IMR-90 (cell line): ENCODE data around the gene RASSF5. TPM values are rescaled to one million over a fixed set of nuclear protein-coding genes. Genes with fewer than 3 reads are reported as not detected.

Experiments
- microRNA-seq, 2 experiments: library from miRNA; stranded (forward) in 1 of 2; unstranded in 1 of 2; fragments of 10-50 nt in 1 of 2; fragments of <30 nt in 1 of 2; gene quantifications in 1 of 2; microRNA quantifications in 1 of 2; one replicate each; pipeline versions ENCODE3 to v1.1.0; 2013 to 2020; ENCODE audit not compliant: insufficient read depth in 1 of 2, insufficient read length in 1 of 2, unreplicated experiment in 1 of 2
- polyA plus RNA-seq, 3 experiments: library from polyadenylated mRNA; depleted of rRNA; stranded (reverse); fragments of >200 nt; gene quantifications; 2 replicates each; pipeline ENCODE4 v1.2.3, GENCODE V29; 2012; ENCODE audit warnings: low replicate concordance in 1 of 3
- small RNA-seq, 5 experiments: library from RNA; depleted of rRNA; stranded (forward); fragments of <200 nt; gene quantifications; one replicate each; pipeline ENCODE3, GENCODE V24; 2012
- total RNA-seq: library from RNA; depleted of rRNA; stranded (reverse); fragments of >200 nt; gene quantifications from 2 replicates; pipeline ENCODE4 v1.2.3, GENCODE V29; 2012; rRNA removed

RASSF5 gene
- total and polyA plus RNA-seq, 2 of the 4 experiments (the other 2 are of a cell fraction), result 0.18 to 1.1 TPM

Small RNA genes lying within 50 kb of the gene (microRNA-seq; reads per million reads assigned to microRNA genes)
- 0 to 1.0 reads per million in 2 experiments for gene MIR6769B

Small RNA genes lying within 50 kb of the gene (small RNA-seq; reads per million reads assigned to genes)
- gene MIR6769B, result 0 to 0.04 (median 0) reads per million in 5 experiments

Other genes starting within 250 kb of the RASSF5 start
- gene IKBKE, start 37.1 kb upstream of the RASSF5 start, total RNA-seq, result 21.4 and 24.0 TPM in 2 replicates
- 20.3 and 21.0 TPM in 2 replicates for gene IKBKE, start 37.1 kb upstream of the RASSF5 start, polyA plus RNA-seq (2012; rRNA removed)
- gene EIF2D, start 104.9 kb downstream of the RASSF5 start, total RNA-seq, result 51.7 and 69.4 TPM in 2 replicates
- 58.7 and 64.3 TPM in 2 replicates for gene EIF2D, start 104.9 kb downstream of the RASSF5 start, polyA plus RNA-seq (2012; rRNA removed)
- gene DYRK3, start 128.0 kb downstream of the RASSF5 start, total RNA-seq, result 21.1 and 22.0 TPM in 2 replicates
- 4.6 and 5.5 TPM in 2 replicates for gene DYRK3, start 128.0 kb downstream of the RASSF5 start, polyA plus RNA-seq (2012; rRNA removed)
- 50.8 and 56.5 TPM in 2 replicates for gene MAPKAPK2, start 177.4 kb downstream of the RASSF5 start, total RNA-seq
- gene MAPKAPK2, start 177.4 kb downstream of the RASSF5 start, polyA plus RNA-seq (2012; rRNA removed), result 60.7 and 66.4 TPM in 2 replicates